Measurements from ENCODE around the gene ADGRG6.

- TF ChIP-seq BHLHE40 (IDR thresholded peaks at IDR 0.05; ENCODE audit: borderline replicate concordance) (no peak), FOXM1 (IDR thresholded peaks at IDR 0.05; ENCODE audit: borderline replicate concordance) (no peak), ARNT (IDR thresholded peaks at IDR 0.05) (no peak)
Observed at GRCh38 chr6:142372348-142372747, 70.5 kb downstream of the ADGRG6 start.

All from HEK293T (cell line).